RPMI8226 (cell line): ENCODE measurements around the gene CLRN2.
"Not testable (repeated sequence)": the region's sequence is repeated elsewhere in the genome, so short reads cannot be mapped to it uniquely, and the experiment has no call there.

Source experiments
- DNase-seq: peaks from one replicate; pipeline ENCODE4 v3.0.0-alpha.2; 2015

Gene CLRN2

GRCh38 chr4:17510582-17510981, 4.4 kb upstream of the CLRN2 start:
- no peak for DNase-seq

GRCh38 chr4:17511051-17511450, 3.9 kb upstream of the CLRN2 start:
- DNase-seq, result peak; percentile 75

DNA sequence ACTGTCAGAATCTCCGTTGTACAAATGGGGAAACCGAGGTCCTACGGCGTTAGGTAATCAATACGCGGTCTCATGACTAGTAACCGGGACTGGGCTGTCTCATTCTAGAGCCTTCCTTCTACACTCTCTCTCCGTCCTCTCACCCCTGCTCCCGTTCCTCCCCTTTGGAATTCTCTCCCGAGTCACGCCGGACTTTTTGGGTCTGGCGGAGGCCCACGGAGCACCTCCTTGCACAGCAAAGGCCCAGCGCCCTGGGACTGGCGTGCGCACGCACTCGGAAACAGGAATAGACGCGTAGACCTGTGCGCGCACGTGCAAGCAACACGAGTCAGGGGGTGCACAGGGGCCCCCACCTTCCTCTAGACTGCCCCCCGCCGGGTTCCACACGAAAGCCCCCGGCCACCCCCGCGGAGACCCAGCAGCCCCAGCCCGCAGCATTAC, 3.4 kb upstream of the CLRN2 start:
- DNase-seq, result peak; percentile 67

GRCh38 chr4:17511950-17512795, 2.8 kb upstream of the CLRN2 start, which contains the start of gene QDPR:
Gene QDPR, minus strand, starts transcription at chr4:17512090. Its CDS starts 36 bp downstream, at chr4:17512054.
- DNase-seq, result peak; percentile 87

GRCh38 chr4:17512973-17513665, 1.8 kb upstream of the CLRN2 start:
- DNase-seq, result no peak

GRCh38 chr4:17515445-17516407, 761 bp downstream of the CLRN2 start:
- DNase-seq, result no peak

- DNase-seq, result no peak
Observed at GRCh38 chr4:17516980-17517379, 2.0 kb downstream of the CLRN2 start.

GRCh38 chr4:17517664-17518063, 2.7 kb downstream of the CLRN2 start:
- no peak for DNase-seq

- DNase-seq, result no peak
Observed at GRCh38 chr4:17521595-17521994, 6.6 kb downstream of the CLRN2 start.

GRCh38 chr4:17523662-17524061, 8.7 kb downstream of the CLRN2 start:
- DNase-seq, result peak; percentile 13

DNA sequence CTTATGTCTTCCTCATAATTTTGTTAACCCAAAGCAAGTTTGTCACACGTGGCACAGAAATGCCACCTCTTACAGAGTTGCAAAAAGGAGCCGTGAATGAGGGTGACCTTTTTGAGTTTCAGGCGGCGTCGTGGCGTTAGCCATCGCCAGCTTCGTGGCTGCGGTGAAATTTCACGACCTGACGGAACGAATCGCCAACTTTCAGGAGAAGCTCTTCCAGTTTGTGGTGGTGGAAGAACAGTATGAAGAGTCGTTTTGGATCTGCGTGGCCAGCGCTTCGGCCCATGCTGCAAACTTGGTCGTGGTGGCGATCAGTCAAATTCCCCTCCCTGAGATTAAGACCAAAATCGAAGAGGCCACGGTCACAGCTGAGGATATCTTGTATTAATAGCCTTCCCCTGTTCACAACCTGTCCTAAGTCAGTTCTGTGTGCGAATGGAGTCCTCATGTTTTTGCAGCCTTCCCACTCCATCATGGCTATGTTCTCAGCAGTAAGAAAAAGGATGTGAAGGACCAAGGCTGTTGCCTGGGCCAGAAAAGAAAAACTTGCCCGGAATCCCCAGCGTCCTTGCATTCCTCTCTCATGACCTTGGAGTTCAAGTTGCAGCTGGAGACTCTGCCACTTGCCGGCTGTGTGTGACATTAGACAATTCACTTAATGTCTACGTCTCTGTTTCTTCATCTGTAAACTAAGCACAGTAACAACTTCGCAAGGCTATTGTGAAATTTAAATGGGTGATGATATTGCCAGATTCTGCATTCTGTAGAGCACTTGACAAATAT, 11.9 kb downstream of the CLRN2 start:
- DNase-seq, result no peak

DNA sequence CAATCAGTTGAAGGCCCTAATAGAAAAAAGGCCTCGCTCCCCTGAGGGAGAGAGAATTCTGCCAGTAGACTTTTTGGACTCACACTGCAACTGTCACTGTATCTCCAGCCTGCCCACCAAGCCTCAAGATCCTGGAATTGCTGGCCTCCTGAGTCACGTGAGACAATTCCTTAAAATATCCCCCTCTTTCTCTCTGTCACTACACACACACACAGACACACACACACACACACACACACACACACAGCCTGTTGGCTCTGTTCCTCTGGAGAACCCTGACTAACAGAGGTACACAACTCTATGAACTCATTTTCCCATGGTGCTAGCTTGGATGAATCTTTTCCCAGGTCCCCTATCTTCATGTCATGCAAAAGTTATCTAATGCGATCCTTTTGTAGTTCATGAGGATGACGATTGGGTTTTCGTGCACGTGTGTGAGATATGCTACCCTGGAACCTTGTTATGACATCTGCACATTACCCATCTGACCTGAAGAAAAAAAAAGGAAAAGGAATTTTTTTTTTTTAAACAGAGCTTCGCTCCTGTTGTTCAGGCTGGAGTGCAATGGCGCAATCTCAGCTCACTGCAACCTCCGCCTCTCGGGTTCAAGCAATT, 13.7 kb downstream of the CLRN2 start:
- no peak for DNase-seq

DNA sequence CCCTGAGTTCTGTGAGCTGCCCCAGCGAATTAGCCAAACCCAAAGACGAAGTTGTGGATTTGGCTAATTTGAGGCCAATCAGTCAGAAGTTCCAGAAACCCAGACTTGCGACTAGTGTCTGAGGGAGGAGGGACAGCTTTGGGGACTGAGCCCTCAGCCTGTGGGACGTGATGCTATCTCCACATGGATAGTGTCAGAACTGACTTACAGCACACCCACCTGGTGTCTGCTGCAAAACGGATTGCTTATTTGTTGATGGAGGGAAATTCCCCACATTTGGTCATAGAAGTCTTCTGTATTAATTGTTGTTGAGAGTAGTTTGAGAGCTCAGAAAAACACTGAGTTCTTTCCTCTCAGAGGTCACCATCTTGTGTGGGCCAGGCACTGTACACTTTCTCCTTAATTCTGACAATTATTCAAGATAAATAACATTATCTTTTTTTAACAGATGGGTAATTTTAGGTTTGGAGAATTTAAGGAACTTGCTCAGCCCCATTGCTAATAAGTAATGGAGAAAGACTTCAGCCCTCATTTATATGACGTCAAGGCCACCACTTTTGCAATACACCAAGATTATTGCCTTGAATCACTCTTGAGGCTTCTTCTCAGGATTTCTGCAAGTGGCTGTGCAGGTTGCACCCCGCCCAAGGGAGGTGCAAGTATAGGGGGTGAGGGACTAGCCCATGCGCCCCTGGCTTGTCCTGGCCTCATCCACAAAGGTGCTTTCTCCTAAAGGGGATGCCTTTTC, 16.7 kb downstream of the CLRN2 start:
- DNase-seq, result no peak

- no peak for DNase-seq
Observed at GRCh38 chr4:17534705-17535104, 19.7 kb downstream of the CLRN2 start.

DNA sequence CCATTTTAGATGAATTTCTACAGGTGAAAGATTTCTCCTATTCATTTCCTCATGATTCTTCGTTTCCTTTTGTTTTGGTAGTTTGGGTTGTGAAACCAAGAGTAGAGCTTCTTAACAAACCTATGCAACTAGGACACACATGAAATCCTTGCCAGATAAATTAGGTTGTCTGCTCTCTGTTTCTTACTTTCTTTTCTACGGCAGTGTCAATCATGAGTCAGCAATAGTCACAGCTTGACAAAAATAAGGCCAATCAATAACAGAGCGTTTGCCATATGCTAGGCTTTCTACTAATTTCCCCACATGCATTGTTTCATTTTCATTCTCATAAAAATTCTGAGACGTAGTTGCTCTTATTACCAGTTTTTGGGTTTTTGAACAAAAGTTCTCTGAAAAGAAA, 20.3 kb downstream of the CLRN2 start:
- DNase-seq, result no peak

- no peak for DNase-seq
Observed at GRCh38 chr4:17535906-17536305, 20.9 kb downstream of the CLRN2 start.

GRCh38 chr4:17537060-17537459, 22.1 kb downstream of the CLRN2 start:
- DNase-seq, result not testable (repeated sequence)

GRCh38 chr4:17544205-17544604, 29.2 kb downstream of the CLRN2 start:
- DNase-seq, result no peak

GRCh38 chr4:17544831-17545234, 29.9 kb downstream of the CLRN2 start:
- no peak for DNase-seq

- DNase-seq, result no peak
Observed at GRCh38 chr4:17545374-17546140, 30.6 kb downstream of the CLRN2 start.
